ENCODE data around the gene ADAMTS3. TPM values are rescaled to one million over a fixed set of nuclear protein-coding genes. Genes with fewer than 3 reads are reported as not detected.

The ADAMTS3 gene
- polyA plus RNA-seq, 1 donor (not counting 4 experiments of a cell fraction or from before 2014, with no cell fraction given), result 0.09 TPM

DNA sequence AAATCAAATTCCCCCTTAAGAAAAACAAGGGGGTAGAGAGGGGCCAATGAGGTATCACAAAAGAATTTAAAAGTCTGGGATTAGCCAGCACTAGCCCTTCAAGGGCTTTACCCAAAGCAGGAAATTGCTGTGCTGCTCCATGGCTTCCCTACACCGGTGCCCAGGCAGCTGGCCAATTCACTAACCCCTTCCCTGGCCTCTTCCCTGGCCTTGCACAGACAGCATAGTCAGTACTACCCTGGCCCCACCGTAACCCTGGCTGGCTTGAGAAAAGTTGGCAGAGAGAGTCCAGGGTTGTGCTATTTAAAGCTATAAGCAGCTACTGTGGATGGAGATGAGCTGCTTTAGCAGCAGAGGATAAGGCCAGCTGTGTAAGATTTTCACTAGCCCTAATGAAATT lies 43.1 kb downstream of the ADAMTS3 start:
- no peak overlapping the region for H3K27ac ChIP-seq (ENCODE audit: control insufficient read depth, insufficient read depth, low read length)
- H3K79me2 ChIP-seq (ENCODE audit: control insufficient read depth, insufficient read depth, low read length), result no peaks in the 10 kb centered on the region
- dilution Hi-C loops (cut with MboI; ENCODE audit: extremely low pct_ligation_motif_present, low sequenced_read_pairs), result no loop called here
- H3K27me3 ChIP-seq (ENCODE audit: control insufficient read depth, extremely low read depth, insufficient read depth, low read length), result no peaks in the 10 kb centered on the region
- no peak overlapping the region for H3K9ac ChIP-seq (ENCODE audit: control insufficient read depth, extremely low read depth, insufficient read depth, low read length)
- no peaks in the 10 kb centered on the region for H3K4me1 ChIP-seq (ENCODE audit: control insufficient read depth, extremely low read depth, insufficient read depth, low read length)
- no peaks in the 10 kb centered on the region for H3K9me3 ChIP-seq (ENCODE audit: control insufficient read depth, low read depth, low read length)
- no peaks in the 10 kb centered on the region for H3K9me1 ChIP-seq (ENCODE audit: control insufficient read depth, extremely low read depth, insufficient read depth, low read length)
- FAIRE-seq, result no peak
- no peaks in the 10 kb centered on the region for H3K36me3 ChIP-seq (ENCODE audit: control insufficient read depth in 2 of 2, extremely low read depth in 1 of 2, insufficient read depth in 2 of 2, low read length in 2 of 2)
- no peak for TF ChIP-seq EZH2 (IDR thresholded peaks at IDR 0.05; ENCODE audit: low read length)
- TF ChIP-seq, protein P1, sequence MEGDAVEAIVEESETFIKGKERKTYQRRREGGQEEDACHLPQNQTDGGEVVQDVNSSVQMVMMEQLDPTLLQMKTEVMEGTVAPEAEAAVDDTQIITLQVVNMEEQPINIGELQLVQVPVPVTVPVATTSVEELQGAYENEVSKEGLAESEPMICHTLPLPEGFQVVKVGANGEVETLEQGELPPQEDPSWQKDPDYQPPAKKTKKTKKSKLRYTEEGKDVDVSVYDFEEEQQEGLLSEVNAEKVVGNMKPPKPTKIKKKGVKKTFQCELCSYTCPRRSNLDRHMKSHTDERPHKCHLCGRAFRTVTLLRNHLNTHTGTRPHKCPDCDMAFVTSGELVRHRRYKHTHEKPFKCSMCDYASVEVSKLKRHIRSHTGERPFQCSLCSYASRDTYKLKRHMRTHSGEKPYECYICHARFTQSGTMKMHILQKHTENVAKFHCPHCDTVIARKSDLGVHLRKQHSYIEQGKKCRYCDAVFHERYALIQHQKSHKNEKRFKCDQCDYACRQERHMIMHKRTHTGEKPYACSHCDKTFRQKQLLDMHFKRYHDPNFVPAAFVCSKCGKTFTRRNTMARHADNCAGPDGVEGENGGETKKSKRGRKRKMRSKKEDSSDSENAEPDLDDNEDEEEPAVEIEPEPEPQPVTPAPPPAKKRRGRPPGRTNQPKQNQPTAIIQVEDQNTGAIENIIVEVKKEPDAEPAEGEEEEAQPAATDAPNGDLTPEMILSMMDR (optimal IDR thresholded peaks at IDR 0.05 in 1 of 3, IDR thresholded peaks at IDR 0.05 in 1 of 3, conservative IDR thresholded peaks at IDR 0.05 in 1 of 3; ENCODE audit: extremely low read depth in 1 of 3, insufficient read depth in 2 of 3, low read length in 3 of 3), result no peak
- H2AFZ ChIP-seq (ENCODE audit: control insufficient read depth, low read length), result no peak overlapping the region
- H3K4me3 ChIP-seq (ENCODE audit: control insufficient read depth in 2 of 3, extremely low read depth in 1 of 3, insufficient read depth in 2 of 3, low read depth in 1 of 3, low read length in 3 of 3), result no peak overlapping the region
- H4K20me1 ChIP-seq (ENCODE audit: control insufficient read depth, extremely low read depth, insufficient read depth, low read length), result no peaks in the 10 kb centered on the region
- no peak overlapping the region for H3K4me2 ChIP-seq (ENCODE audit: control insufficient read depth, extremely low read depth, insufficient read depth, low read depth, low read length)
- DNase-seq (ENCODE audit: low read depth, low spot score), result no peak

DNA sequence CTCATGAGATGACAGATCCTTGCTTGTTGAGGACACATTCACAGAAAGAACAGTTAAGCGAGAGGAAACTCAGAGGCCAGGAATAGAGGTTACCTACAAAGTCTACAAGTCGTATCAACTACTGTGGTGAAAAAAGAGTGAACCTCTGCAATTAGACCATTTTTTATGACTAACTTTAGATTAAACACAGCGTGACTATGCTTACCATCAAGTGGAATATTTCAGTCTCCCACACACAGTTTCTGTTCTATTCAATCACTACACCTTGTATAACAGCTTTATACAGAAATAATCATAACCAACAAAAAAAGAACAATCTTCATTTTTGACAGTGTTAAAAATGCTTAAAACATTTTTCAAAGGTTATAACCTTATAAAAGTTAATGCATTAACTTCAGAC lies 46.6 kb downstream of the ADAMTS3 start:
- no peak overlapping the region for H3K9ac ChIP-seq (ENCODE audit: control insufficient read depth, extremely low read depth, insufficient read depth, low read length)
- H2AFZ ChIP-seq (ENCODE audit: control insufficient read depth, low read length), result no peak overlapping the region
- H3K4me1 ChIP-seq (ENCODE audit: control insufficient read depth, extremely low read depth, insufficient read depth, low read length), result no peaks in the 10 kb centered on the region
- H3K9me1 ChIP-seq (ENCODE audit: control insufficient read depth, extremely low read depth, insufficient read depth, low read length), result no peaks in the 10 kb centered on the region
- no peak overlapping the region for H3K4me3 ChIP-seq (ENCODE audit: control insufficient read depth in 2 of 3, extremely low read depth in 1 of 3, insufficient read depth in 2 of 3, low read depth in 1 of 3, low read length in 3 of 3)
- no peaks in the 10 kb centered on the region for H3K36me3 ChIP-seq (ENCODE audit: control insufficient read depth in 2 of 2, extremely low read depth in 1 of 2, insufficient read depth in 2 of 2, low read length in 2 of 2)
- dilution Hi-C loops (cut with MboI; ENCODE audit: extremely low pct_ligation_motif_present, low sequenced_read_pairs), result no loop called here
- TF ChIP-seq EZH2 (IDR thresholded peaks at IDR 0.05; ENCODE audit: low read length), result no peak
- TF ChIP-seq, protein P1 (optimal IDR thresholded peaks at IDR 0.05 in 1 of 3, IDR thresholded peaks at IDR 0.05 in 1 of 3, conservative IDR thresholded peaks at IDR 0.05 in 1 of 3; ENCODE audit: extremely low read depth in 1 of 3, insufficient read depth in 2 of 3, low read length in 3 of 3), result no peak
- no peaks in the 10 kb centered on the region for H4K20me1 ChIP-seq (ENCODE audit: control insufficient read depth, extremely low read depth, insufficient read depth, low read length)
- DNase-seq (ENCODE audit: low read depth, low spot score) (no peak), FAIRE-seq (no peak)
- no peaks in the 10 kb centered on the region for H3K79me2 ChIP-seq (ENCODE audit: control insufficient read depth, insufficient read depth, low read length)
- H3K27me3 ChIP-seq (ENCODE audit: control insufficient read depth, extremely low read depth, insufficient read depth, low read length), result no peaks in the 10 kb centered on the region
- no peak overlapping the region for H3K4me2 ChIP-seq (ENCODE audit: control insufficient read depth, extremely low read depth, insufficient read depth, low read depth, low read length)
- H3K27ac ChIP-seq (ENCODE audit: control insufficient read depth, insufficient read depth, low read length), result no peak overlapping the region
- no peaks in the 10 kb centered on the region for H3K9me3 ChIP-seq (ENCODE audit: control insufficient read depth, low read depth, low read length)

Data from keratinocyte (primary cell).